GM18526 (cell line): ENCODE data around the gene NT5E.

Experiments
- POLR2A ChIP-seq: IDR thresholded peaks from 3 replicates; pipeline ENCODE4 v1.6.1; 2011; ENCODE audit not compliant: insufficient read length; ENCODE audit errors: extremely low read depth

The NT5E gene

GRCh38 chr6:85490516-85491248, 40.8 kb downstream of the NT5E start:
- TF ChIP-seq POLR2A: no peak

DNA sequence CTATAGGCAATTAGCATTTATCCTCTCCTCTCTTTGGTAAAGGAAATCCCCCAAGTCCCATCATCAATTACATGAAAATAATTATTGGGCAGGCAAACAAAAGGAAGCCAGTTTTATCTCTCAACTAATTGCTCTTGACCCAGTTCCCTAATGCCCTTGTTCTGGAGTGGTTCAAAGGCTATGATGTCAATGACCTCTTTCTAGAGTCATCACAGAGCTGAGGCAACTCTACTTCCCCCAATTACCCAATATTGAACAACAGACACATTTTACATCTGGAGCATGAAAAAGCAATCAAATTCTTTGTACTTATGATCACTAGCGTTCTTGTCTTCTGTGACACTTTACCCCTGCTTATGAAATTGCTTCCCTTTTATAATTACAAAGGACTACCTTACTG, 43.5 kb downstream of the NT5E start:
- TF ChIP-seq POLR2A: no peak

GRCh38 chr6:85494547-85495536, 45.0 kb downstream of the NT5E start:
- TF ChIP-seq POLR2A: no peak

- TF ChIP-seq POLR2A: no peak
Observed at GRCh38 chr6:85496009-85496579, 46.2 kb downstream of the NT5E start.

DNA sequence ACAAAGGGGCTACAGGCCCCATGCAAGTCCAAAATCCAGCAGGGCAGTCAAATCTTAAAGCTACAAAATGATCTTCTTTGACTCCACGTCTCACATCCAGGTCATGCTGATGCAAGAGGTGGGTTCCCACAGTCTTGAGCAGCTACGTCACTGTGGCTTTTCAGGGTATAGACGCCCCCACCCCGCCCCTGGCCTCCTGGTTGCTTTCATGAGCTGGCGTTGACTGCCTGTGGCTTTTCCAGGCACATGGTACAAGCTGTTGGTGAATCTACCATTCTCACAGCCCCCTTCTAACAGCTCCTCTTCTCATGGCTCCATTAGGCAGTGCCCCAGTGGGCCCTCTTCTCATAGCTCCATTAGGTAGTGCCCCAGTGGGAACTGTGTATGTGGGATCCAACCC, 47.0 kb downstream of the NT5E start:
- TF ChIP-seq POLR2A: no peak

DNA sequence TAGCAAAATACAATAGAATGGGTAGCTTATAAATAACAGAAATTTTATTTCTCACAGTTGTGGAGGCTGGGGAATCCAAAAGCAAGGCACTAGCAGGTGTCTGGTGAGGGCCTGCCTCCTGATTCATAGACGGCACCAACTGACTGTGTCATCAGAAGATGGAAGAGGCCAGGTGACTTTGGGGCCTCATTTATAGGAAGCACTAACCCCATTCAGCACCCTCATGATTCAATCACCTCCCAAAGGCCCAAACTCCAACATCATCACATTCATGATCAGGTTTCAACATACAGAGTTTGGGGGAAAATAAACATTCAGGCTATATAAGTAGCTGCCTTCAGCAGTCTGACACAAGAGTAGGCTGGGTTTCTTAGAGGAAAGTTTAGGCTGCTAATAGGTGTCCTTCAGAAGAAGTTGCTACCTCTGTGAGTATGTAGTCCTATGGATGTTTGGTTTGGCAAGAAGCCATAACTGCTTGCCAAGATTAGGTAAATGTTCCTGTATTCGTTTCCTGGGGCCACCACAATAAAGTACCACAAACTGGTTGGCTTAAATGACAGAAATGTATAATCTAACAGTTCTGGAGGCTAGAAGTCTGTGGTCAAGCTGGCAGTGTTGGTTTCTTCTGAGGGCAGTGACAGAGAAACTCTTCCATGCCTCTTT, 48.8 kb downstream of the NT5E start:
- no peak for TF ChIP-seq POLR2A

- TF ChIP-seq POLR2A: no peak
Observed at GRCh38 chr6:85506441-85507093, 56.7 kb downstream of the NT5E start.

DNA sequence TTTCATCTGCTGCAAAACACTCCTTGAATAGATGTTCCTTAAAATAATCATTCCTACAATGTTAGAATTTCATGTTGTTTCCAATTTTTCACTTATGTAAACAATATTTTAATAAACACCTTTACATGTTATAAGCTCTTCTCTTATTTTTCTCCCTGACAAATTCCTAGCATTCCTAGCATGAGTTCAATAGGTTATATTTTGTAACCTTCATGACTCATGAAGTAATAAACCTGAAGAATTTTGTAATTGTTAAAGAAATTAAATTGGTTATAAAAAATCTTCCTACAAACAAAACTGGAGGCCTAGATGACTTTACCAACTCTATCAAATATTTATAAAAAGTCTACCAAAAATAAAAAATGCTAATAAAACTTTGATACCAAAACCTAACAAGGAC, 66.3 kb downstream of the NT5E start:
- no peak for TF ChIP-seq POLR2A

DNA sequence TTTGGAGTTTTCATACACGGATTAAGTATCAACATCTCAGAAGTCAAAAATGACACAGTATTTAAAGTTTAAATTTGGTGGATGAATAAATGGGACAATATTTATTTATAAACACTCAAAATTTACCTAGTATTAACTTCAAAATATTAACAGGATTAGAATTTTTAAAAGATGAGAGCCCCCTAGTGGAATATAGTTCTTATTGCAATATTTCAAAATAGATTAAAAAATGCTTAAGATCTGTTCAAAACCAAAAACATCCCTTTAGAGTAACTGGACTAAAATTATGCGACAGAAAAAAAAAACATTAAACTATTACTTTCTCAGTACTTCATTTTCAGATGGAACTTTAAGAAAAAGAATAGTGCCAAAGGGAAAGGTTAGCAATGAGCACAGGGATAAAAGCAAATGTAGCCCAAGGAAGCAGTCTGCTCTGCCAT, 87.2 kb downstream of the NT5E start:
- TF ChIP-seq POLR2A: no peak

- no peak for TF ChIP-seq POLR2A
Observed at GRCh38 chr6:85544776-85545175, 94.9 kb downstream of the NT5E start.
